Fibroblast of skin of right quadriceps (primary cell): Measurements from ENCODE around the gene MLST8.
A peak's percentile ranks its signal among the peaks of the same experiment; 100 is the strongest.
"Not testable (repeated sequence)": the region's sequence is repeated elsewhere in the genome, so short reads cannot be mapped to it uniquely, and the experiment has no call there.

Experiments
- DNase-seq: peaks from one replicate; pipeline ENCODE4 v3.0.0-alpha.2; 2013

MLST8 gene

DNA sequence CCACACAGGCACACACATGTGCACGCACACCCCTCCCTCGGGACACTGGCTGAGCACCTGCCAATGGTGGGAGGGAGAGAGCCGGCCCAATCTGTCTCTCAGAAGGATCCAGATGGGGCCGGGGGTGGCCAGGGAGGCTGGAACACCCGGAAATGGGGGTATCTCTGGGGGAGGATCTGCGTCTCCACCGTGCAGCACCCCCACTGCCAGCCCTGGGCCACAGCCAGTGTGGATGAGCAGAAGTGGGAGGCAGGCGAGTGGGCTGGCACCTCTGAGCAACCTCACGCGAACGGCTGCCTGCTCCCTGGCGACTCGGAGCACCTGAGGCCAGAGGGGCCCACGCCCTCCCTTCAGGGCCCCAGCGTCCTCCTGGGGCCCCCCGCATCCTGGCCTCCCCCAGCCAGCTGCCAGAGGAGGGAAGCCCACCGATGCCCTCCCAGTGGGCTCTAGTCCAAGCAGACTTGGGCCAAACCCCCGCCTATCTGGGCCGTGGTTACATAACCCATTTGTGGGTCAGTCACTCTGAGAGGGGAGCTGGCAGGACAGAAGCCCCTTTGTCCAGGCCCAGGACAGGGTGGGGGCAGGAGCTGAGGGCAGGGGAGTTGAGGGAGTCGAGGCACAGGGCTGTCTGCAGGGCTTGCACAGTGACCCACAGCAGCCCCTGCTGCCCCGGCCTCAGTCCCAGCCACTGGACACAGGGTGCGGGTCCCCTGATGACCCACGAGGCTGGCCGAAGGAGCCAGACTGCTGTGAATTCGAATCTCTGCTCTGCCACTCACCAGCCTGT lies 14.4 kb upstream of the MLST8 start:
- DNase-seq, result no peak

DNA sequence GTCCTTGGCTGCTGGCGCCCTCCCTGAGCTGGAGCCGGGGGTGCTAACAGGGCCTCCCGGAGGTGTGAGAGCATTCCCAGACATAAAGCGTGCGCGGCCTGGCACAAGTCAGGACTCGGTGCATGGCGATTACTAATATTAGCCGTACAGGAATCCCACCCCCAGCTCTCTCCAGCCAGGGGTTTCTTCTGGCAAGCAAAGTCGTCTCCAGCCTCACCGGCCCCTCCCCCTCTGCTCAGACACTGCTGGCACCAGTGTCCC lies 13.9 kb upstream of the MLST8 start:
- DNase-seq, result no peak

DNA sequence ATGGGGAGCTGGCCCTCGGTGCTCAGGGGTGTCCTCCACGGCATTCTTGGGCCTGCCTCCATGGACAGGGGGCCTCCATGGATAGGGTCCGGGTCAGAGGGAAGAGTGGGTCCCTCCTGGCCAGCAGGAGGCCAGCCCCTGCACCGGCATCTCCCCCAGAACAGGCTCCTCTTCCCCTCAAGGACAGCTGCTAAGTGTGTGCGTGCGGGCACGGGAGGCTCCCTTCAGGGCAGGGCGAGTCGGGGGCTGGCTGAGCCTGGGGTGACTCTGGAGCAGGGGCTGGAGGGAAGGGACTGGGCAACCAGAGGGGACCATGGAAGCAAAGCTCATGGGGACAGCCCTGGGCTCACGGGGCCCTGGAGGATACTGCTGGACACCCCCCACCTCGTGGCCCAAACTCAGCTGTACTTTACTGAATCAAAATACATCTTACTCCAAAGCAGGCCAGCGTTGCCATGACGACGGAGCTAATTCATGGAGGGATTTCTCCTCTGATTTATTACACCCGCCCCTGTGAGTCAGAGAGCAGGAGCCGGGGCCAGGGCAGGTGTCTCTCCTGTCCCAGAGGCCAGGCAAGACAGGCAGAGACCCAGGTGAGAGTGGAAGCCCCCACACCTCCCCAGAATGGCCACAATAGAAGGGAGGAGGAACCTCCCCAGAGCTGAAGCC lies 11.0 kb upstream of the MLST8 start:
- peak; percentile 45 for DNase-seq

DNA sequence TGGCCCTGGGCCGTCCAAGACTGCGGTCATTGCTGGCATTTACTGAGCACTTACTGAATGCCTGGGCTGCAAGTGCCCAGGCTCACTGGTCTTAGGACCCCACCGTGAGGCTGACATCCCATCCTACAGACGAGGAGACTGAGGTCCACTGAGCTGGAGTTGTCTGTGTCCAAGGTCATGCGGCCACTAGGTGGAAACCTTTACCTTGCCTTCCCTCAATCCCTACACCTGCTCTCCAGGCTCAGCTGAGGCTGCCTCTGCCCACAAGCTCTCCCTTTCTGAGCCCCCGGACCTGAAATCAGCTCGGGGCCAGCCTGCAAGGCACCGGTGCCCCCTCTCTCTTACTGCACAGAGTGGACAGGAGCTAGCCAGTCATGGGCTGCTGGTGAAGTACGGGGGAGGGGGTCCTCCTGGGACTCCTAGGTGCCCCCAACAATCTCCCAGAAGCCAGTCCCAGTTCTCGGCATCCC lies 10.4 kb upstream of the MLST8 start:
- peak; percentile 20 for DNase-seq

DNA sequence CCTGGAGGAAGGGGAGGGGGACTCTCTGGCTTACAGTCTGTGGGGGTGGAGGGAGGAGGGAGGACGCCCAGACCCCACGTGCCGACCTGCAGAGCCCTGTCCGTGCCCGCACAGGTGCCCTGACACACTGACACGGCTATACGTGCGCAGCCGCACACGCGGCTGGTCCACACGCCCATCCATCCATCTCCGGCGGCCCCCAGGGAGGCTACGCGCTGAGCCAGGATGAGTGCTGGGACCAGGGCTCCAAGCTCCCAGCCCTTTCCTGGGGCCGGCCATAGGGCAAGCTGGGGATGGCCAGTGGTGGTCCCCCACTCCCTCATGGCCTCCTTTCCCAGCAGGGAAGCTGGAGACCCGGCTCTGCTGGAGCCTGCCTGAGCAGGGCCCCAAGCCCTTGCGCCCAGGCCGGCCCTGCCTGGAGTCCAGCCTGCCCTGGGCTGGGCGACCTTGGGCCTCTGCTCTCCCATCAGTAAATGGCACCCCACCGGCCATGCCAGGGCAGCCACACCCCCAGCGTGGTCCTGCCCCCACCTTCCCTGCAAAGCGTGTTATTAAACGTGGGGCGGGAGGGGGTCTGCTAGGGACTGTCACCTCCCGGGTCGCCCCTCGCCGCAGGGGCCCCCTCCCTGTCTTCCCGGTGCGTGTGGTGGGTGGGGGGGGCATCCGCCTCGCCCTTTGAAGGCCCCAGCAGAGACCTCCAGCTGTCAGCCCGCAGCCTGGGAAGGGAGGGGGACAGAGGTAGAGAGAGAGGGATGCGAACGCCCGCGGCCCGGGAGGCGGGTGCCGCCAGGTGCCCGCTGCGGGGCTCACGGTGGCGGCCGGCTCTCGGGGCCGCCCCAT lies 9.7 kb upstream of the MLST8 start:
- DNase-seq, result no peak

DNA sequence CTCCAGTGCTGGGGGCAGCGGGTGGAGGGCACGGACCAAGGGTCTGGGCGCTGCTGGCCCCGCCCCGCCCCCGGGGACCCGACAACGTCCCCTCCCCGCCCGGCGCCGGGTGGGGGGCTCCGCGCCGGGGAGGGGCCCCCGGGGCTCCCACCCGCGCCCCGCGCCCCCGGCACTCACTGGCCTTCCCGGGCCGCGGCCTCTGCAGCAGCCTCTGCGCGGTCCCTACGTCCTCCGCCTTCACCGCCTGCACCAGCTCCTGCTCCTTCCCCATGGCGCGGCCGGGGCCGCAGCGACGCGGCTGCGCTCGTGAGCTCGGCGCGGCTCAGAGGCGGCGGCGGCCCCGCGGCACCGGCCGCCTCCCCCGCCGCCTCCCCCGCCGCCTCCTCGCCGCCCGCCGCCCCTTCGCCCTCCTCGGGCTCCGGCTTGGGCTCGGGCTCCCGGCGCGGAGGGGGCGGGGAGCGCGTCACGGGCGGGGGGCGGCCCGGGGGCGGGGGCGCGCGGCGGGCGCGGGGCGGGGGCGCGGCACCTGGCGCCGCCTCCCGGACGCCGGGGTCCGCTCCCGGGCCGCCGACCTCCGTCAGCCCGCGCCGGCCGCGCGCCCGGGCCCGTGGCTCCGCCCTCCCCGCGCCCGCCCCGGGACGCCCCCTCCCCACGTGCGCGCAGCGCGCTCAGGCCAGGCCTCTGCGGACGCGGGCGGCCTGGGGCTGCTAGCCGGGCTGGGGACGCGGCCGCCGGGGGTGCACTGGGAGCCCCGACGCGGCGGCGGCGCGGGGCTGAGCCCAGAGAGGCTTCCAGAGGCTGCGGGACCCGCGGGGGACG lies 8.9 kb upstream of the MLST8 start, which contains the start of gene CASKIN1:
CASKIN1 (minus strand) TSS at position 444 of the 819 bp plus-strand sequence; CDS start at position 271, 173 bp downstream.
- no peak for DNase-seq

DNA sequence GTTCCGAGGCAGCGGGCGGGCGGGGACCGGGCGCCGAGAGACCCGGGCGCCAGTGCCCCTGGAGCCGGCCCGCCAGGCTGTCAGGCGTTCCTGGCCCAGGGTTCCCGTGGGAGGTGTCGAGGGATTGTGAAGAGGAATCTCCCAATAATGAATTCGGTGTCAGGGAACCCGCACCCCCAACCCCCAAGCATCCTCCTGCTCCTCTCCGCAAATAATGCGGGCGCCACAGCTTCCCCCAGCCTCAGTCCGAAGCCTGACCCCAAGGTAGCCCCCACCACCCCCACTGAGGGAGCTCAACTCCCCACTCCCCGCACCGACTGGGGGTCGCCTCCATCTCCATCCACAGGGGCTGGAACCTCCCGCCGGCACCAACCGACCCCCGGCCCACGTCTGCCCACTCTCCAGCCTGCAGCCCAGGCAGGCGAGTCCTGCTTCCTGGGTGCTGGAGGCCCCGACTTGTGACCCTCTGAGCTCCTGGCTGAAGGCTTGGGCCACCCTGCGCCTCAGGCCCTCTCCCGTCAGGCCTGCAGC lies 8.2 kb upstream of the MLST8 start:
- no peak for DNase-seq

DNA sequence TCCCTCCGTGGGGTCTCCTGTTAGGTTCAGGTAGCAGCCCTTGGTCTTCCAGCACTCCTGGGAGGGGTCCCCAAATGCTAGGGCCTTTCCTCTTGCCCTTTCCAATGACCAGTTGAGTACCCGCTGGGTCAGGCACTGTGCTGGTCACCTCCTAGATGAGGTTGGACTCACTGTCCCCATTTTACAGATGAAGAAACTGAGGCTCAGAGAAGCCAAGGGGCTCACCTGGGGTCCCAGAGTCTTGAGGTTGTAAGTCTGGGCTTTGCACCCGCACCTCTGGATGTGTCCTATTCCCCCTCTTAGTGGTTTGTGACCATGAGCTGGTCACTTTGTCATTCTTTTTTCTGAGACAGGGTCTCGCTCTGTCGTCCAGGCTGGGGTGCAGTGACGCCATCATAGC lies 7.5 kb upstream of the MLST8 start:
- no peak for DNase-seq

DNA sequence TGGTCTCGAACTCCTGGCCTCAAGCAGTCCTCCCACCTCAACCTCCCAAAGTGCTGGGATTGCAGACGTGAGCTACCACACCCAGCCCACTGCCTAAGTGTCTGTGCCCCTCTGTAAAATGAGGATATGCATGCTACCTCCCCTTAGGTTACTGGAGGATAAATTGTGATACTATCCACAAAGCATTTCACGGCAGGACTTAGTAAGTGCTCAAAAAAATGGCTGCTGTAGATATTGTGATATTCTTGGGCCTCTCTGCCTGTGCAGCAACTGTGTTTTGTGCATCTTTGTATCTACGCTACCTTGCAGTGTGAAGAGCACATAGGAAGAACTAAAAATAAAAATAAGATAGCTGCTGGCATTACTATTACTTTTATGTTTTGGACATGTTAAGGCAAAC lies 7.0 kb upstream of the MLST8 start:
- no peak for DNase-seq

DNA sequence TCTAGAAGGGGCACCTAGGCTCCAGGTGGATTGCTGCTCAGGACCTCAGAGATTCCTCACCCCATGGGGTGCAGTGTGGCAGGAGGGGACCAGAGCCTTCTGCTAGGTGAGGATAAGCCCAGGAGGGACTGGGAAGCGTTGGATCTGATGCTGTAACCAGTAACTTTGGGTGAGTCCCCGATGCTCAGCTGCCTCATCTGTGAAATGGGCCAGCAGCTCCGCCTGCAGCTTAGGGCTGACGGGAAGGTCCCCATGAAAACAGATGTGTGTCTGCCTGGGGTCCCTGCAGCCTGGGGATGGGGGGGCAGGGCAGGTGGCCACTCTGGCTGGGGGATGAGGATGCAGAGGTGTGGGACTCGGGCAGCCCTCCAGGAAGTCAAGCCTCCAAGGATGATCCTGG lies 6.2 kb upstream of the MLST8 start:
- no peak for DNase-seq

DNA sequence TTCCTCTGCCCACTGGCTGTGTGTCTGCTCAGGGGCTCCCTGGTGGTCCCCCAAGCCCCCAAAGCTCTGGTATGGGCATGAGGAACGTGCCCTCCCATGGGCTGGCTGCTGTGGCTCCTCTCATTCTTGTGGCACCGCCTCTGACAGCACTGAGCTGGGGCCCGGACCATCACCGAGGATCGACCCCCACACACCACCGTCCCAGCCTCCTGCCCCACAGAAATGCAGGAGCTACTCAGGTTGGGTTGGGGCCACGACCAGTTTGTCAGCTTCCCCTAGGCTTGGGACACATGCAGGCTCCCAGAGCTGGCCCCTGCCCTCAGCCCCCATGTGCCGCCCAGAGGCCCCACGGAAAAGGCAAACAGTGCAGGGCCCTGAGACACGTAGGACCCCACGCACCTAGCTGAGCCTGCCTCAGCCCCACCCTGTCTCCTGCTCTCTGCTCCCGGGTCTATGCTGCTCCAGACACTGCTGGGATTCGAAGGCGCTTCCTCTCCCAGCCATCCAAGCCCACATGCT lies 5.6 kb upstream of the MLST8 start:
- DNase-seq, result no peak

DNA sequence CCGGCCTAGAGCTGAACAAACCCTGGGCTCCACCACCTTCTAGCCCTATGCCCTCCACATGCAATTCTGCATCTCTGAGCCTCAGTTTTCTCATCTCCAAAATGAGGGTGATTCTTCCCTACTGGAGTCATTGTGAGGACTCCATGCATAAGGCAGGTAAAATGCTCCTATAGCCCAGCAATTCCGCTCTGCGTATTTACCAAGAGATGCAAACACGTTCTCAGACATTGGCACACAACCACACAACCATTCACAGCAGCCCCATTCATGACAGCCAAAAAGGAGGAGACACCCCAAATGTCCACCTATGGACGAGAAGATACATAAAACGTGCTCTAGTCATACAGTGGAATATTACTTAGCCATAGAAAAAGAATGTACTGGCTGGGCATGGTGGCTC lies 4.9 kb upstream of the MLST8 start:
- no peak for DNase-seq

DNA sequence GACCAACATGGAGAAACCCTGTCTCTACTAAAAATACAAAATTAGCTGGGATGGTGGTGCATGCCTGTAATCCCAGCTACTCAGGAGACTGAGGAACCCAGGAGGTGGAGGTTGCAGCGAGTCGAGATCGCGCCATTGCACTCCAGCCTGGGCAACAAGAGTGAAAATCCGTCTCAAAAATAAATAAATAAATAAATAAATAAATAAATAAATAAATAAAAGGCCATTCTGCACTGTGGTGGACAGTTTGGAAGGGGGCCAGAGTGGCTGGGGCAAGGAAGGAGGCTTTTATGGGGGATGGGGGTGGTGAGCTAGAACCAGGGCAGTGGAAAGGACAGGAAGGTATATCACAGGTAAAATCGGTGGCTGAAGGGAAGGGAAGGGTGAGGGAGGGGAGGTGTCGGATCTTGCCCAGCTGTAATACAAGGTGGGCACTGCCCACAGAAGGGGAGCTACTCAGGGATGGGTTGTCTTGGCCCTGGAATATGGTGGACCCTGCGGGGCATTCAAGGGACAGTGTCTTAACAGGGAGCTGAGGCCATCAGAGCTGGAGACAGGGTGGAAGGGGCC lies 2.0 kb upstream of the MLST8 start:
- DNase-seq, result not testable (repeated sequence)

DNA sequence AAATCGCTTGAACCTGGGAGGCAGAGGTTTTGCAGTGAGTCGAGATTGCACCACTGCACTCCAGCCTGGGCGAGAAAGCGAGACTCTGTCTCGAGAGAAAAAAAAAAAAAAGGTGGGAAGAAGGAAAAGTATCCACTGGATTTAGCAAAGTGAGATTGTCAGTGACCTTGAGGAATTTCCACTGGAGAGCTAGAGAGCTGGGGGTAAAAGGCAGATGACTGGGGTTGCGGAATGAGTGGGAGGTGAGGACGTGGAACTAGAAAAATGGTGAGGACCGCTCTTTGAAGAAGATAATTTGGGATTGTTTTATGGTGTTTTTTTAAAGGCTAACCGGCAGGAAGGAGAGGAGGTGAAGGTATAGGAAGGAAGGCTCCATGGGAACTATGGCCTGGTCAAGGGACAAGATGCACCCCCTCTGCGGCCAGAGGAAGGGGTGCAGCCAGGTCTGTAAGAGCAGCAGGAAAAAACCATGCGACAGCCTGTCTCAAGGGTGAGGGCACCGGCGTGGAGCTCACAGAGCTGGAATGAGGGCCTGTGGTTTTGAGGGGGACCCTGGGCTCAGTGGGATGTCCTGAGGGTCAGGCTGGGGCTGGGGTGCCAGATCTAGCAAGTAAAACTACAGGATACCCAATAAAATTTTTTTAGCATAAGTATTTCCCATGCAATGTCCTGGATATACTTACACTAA lies 694 bp upstream of the MLST8 start:
- no peak for DNase-seq

DNA sequence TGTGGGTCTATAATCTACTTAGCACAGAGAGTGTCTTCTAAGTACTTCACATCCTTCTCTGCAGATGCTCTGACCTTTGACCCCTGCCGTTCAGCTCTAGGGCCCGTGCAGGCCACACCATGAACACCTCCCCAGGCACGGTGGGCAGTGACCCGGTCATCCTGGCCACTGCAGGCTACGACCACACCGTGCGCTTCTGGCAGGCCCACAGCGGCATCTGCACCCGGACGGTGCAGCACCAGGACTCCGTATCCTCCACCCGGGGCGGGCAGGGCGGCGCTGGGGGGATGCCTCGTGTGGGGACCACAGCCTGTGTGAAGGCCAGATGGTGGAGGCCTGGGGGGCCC lies 686 bp downstream of the MLST8 start:
- DNase-seq, result no peak

DNA sequence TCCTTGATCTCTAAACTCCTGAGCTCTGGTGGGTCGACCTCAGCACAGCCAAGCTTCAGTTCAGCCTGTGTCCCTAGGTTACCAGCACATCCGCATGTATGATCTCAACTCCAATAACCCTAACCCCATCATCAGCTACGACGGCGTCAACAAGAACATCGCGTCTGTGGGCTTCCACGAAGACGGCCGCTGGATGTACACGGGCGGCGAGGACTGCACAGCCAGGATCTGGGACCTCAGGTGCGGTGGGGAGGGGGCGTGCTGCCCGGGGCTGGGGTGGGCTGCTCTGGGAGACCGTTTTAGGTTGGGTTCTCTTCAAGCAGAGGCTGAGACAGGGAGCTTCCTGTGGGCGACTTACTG lies 1.1 kb downstream of the MLST8 start:
- no peak for DNase-seq

DNA sequence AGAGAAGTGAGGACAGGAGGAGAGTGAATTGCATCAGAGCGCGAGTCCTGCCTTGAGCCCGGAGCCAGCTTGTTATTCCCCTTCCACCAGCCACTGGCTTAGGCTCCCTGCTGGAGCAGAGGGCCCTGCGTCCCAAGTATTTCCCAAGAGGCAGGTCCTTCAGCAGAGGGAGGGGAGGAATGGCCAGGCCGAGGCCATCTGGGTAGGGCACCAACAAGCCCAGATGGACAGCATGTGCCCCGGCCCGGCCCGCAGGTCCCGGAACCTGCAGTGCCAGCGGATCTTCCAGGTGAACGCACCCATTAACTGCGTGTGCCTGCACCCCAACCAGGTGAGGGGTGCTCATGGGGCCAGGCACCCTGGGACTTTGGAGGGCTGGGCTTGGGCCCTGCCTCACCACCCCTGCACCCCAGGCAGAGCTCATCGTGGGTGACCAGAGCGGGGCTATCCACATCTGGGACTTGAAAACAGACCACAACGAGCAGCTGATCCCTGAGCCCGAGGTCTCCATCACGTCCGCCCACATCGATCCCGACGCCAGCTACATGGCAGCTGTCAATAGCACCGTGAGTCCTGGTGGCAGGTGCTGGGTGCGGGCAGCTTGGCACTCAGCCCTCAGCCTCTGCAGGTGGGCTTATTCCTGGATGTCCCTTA lies 1.7 kb downstream of the MLST8 start:
- DNase-seq, result no peak

DNA sequence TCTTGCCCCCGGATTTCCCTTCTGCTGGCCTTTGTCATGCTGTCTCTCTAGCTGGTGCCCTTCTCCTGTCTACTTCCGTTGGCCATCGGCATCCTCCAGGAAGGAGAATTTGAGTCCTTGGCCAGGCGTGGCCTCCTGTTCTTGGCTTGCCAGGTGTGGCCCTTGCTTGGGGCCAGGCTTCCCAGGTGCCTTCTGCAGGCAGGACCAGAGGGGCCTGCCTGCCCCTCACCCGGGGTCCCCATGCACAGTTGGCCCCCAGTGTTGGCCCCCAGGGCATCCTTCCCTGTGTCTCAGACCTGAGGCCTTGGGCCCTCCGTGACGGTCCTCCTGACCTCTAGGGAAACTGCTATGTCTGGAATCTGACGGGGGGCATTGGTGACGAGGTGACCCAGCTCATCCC lies 2.6 kb downstream of the MLST8 start:
- no peak for DNase-seq

DNA sequence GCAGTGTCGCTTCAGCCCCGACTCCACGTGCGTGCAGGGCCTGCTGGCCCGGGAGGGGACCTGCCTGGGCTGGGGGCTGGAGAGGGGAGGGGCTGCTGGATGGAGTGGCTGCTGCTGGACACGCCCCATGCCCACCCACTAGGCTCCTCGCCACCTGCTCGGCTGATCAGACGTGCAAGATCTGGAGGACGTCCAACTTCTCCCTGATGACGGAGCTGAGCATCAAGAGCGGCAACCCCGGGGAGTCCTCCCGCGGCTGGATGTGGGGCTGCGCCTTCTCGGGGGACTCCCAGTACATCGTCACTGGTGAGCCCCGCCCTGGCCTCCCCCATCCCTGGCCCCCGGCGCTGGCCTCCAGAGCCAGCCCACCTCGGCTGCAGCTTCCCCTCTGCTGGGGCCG lies 3.1 kb downstream of the MLST8 start:
- no peak for DNase-seq

DNA sequence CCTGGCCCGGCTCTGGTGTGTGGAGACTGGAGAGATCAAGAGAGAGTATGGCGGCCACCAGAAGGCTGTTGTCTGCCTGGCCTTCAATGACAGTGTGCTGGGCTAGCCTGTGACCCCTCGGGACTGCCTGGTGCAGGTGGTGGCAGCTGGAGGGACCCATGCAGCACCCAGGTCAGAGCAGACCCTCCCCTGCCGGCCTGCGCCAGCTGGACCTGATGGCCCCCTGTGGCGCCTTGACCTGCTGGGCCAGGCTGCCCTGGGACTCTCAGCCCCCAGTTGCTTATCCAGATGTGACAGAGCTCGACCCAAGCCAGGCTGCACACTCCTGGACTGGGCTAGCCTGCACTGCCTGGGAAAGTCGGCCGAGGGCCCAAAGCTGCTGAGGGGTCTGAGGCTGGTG lies 3.5 kb downstream of the MLST8 start:
- DNase-seq, result no peak
